Liver (tissue), 3 donors: Measurements from ENCODE around the gene S100Z.

Source experiments
- CTCF ChIP-seq: fragments of 150-350 bp; IDR thresholded peaks from 2 replicates; pipeline ENCODE4 v1.5.1; 2017; ENCODE audit warnings: improper control_type of control experiment, low read depth, low read length; ENCODE audit not compliant: missing input control
- FOXA1 ChIP-seq: IDR thresholded peaks from 2 replicates; pipeline ENCODE4 v1.6.1; 2016; ENCODE audit warnings: antibody characterized with exemption
- MAX ChIP-seq: IDR thresholded peaks from 2 replicates; pipeline ENCODE4 v1.6.1; 2016; ENCODE audit warnings: antibody characterized with exemption
- TAF1 ChIP-seq: conservative IDR thresholded peaks from 2 replicates; pipeline ENCODE4 v1.6.1; 2016; ENCODE audit warnings: antibody characterized with exemption, mild to moderate bottlenecking
- YY1 ChIP-seq: IDR thresholded peaks from 2 replicates; pipeline ENCODE4 v1.6.1; 2016; ENCODE audit warnings: antibody characterized with exemption, mild to moderate bottlenecking
- TF ChIP-seq, protein P1 (sequence below): IDR thresholded peaks from 2 replicates; pipeline ENCODE4 v1.6.1; 2016; ENCODE audit warnings: antibody characterized with exemption, mild to moderate bottlenecking
- donor health status: healthy.
- donor health status: healthy.

DNA sequence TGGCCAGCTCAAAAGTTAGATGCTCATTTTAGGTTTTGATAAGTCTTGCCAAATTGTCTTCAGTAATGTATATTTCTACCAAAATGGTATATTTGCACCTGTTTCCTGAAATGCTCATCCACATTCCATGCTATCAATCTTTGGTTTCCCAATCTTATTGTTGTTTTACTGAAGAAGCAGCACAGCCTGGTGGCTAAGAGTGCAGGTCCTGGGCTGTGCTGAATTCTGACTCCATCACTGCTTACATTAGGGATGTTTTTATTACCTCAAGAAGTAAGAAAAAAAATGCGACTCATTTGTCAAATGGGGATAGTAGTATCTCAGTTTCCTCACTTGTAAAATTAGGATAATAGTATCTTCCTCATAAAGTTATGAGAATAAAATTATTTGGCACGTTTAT lies 13.6 kb upstream of the S100Z start:
- TF ChIP-seq YY1: no peak
- TF ChIP-seq CTCF: no peak
- TF ChIP-seq, protein P1, sequence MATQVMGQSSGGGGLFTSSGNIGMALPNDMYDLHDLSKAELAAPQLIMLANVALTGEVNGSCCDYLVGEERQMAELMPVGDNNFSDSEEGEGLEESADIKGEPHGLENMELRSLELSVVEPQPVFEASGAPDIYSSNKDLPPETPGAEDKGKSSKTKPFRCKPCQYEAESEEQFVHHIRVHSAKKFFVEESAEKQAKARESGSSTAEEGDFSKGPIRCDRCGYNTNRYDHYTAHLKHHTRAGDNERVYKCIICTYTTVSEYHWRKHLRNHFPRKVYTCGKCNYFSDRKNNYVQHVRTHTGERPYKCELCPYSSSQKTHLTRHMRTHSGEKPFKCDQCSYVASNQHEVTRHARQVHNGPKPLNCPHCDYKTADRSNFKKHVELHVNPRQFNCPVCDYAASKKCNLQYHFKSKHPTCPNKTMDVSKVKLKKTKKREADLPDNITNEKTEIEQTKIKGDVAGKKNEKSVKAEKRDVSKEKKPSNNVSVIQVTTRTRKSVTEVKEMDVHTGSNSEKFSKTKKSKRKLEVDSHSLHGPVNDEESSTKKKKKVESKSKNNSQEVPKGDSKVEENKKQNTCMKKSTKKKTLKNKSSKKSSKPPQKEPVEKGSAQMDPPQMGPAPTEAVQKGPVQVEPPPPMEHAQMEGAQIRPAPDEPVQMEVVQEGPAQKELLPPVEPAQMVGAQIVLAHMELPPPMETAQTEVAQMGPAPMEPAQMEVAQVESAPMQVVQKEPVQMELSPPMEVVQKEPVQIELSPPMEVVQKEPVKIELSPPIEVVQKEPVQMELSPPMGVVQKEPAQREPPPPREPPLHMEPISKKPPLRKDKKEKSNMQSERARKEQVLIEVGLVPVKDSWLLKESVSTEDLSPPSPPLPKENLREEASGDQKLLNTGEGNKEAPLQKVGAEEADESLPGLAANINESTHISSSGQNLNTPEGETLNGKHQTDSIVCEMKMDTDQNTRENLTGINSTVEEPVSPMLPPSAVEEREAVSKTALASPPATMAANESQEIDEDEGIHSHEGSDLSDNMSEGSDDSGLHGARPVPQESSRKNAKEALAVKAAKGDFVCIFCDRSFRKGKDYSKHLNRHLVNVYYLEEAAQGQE: no peak
- no peak for TF ChIP-seq TAF1
- TF ChIP-seq MAX: no peak
- no peak for TF ChIP-seq FOXA1
